ENCODE results near the gene NKAIN2. TPM values are rescaled to one million over a fixed set of nuclear protein-coding genes. Genes with fewer than 3 reads are reported as not detected.

The NKAIN2 gene
- total and polyA plus RNA-seq, 5 donors from 2014 or later, result not detected

DNA sequence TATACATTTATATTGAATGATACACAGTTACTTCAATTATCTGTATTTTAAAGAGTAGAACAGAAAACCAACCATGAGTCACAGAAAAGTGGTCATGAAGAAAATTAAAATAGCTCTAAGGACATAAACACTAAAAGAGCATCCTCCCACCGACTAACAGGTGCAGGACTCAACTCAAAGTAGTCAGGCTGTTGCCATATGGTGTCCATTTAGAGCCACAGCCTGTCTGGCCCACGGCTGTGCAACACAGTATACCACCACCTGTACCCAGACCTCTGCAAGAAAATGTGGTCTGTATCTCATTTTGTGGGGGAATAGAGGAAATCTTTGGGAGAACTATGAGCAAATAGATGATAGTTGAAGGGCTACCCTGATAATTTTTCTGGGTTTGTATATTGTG, 708.8 kb downstream of the NKAIN2 start:
- Mint-ChIP-seq H3K4me1 (no peaks in the 10 kb centered on the region), H3K27ac (no peak overlapping the region), H3K27me3 (no peaks in the 10 kb centered on the region), H3K36me3 (no peaks in the 10 kb centered on the region), H3K4me3 (no peak overlapping the region), H3K9me3 (peaks cover 0 to 15% (median 6%) of the 10 kb centered on the region in 7 donors)
- H3K4me1 ChIP-seq (ENCODE audit: control insufficient read depth, insufficient read depth, low read length, poor library complexity, severe bottlenecking), result no peaks in the 10 kb centered on the region
- H3K27me3 ChIP-seq (ENCODE audit: control insufficient read depth, insufficient read depth, low read length), result no peaks in the 10 kb centered on the region
- no peak overlapping the region for H3K27ac ChIP-seq (ENCODE audit: insufficient read depth, low read length, poor library complexity, severe bottlenecking)
- no peaks in the 10 kb centered on the region for H3K36me3 ChIP-seq (ENCODE audit: control insufficient read depth, insufficient read depth, low read length)
- H3K9me3 ChIP-seq (ENCODE audit: control insufficient read depth in 2 of 2, low read length in 2 of 2), result no peaks in the 10 kb centered on the region
- DNase-seq, result no peak
- ATAC-seq (ENCODE audit: low read depth in 2 of 2), result no peak
- no peak overlapping the region for H3K4me3 ChIP-seq (ENCODE audit: low read depth, low read length)

DNA sequence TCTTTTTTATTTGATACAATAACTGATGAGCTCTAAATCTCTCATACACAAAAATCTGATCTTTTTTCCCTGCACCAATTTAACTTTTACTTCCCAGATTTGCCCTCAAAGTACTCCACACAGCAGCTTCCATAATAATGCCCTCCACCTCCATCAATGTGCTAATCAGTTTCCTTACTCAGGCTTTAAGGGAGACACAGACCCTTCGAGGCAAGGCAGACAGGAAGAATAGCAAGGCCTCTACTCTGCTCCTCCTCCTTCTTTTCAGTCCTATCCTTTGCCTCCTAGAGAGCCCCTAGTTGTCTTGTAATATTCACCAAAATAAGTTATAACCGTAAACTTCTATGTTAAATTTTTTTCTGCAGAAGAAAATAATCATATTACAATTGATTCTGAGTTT, 713.7 kb downstream of the NKAIN2 start:
- DNase-seq (no peak), ATAC-seq (ENCODE audit: low read depth in 2 of 2) (no peak)
- H3K4me3 Mint-ChIP-seq, result no peak overlapping the region
- no peaks in the 10 kb centered on the region for H3K27me3 Mint-ChIP-seq
- no peaks in the 10 kb centered on the region for H3K36me3 ChIP-seq (ENCODE audit: control insufficient read depth, insufficient read depth, low read length)
- no peaks in the 10 kb centered on the region for H3K9me3 ChIP-seq (ENCODE audit: control insufficient read depth in 2 of 2, low read length in 2 of 2)
- no peaks in the 10 kb centered on the region for H3K36me3 Mint-ChIP-seq
- H3K27ac Mint-ChIP-seq, result no peak overlapping the region
- no peaks in the 10 kb centered on the region for H3K4me1 ChIP-seq (ENCODE audit: control insufficient read depth, insufficient read depth, low read length, poor library complexity, severe bottlenecking)
- no peaks in the 10 kb centered on the region for H3K27me3 ChIP-seq (ENCODE audit: control insufficient read depth, insufficient read depth, low read length)
- H3K4me1 Mint-ChIP-seq, result no peaks in the 10 kb centered on the region
- no peak overlapping the region for H3K4me3 ChIP-seq (ENCODE audit: low read depth, low read length)
- H3K9me3 Mint-ChIP-seq, result peaks cover 0 to 12% (median 5%) of the 10 kb centered on the region in 7 donors
- H3K27ac ChIP-seq (ENCODE audit: insufficient read depth, low read length, poor library complexity, severe bottlenecking), result no peak overlapping the region

- DNase-seq (no peak), ATAC-seq (ENCODE audit: low read depth in 2 of 2) (no peak)
- Mint-ChIP-seq H3K27me3 (no peaks in the 10 kb centered on the region), H3K36me3 (no peaks in the 10 kb centered on the region), H3K27ac (no peak overlapping the region), H3K4me1 (no peaks in the 10 kb centered on the region), H3K4me3 (no peak overlapping the region), H3K9me3 (peaks cover 0 to 16% (median 5%) of the 10 kb centered on the region in 7 donors)
- Histone ChIP-seq H3K9me3 (ENCODE audit: control insufficient read depth in 2 of 2, low read length in 2 of 2) (no peaks in the 10 kb centered on the region), H3K4me1 (ENCODE audit: control insufficient read depth, insufficient read depth, low read length, poor library complexity, severe bottlenecking) (no peaks in the 10 kb centered on the region), H3K27me3 (ENCODE audit: control insufficient read depth, insufficient read depth, low read length) (no peaks in the 10 kb centered on the region), H3K36me3 (ENCODE audit: control insufficient read depth, insufficient read depth, low read length) (no peaks in the 10 kb centered on the region), H3K4me3 (ENCODE audit: low read depth, low read length) (no peak overlapping the region), H3K27ac (ENCODE audit: insufficient read depth, low read length, poor library complexity, severe bottlenecking) (no peak overlapping the region)
These were observed 716.8 kb downstream of the NKAIN2 start for GRCh38 chr6:124520514-124520913.

GRCh38 chr6:124522335-124522734, 718.7 kb downstream of the NKAIN2 start:
- Mint-ChIP-seq H3K4me1 (no peaks in the 10 kb centered on the region), H3K27me3 (no peaks in the 10 kb centered on the region), H3K36me3 (no peaks in the 10 kb centered on the region), H3K27ac (no peak overlapping the region), H3K4me3 (no peak overlapping the region), H3K9me3 (peaks cover 1 to 12% (median 4%) of the 10 kb centered on the region in 7 donors)
- no peak for DNase-seq
- Histone ChIP-seq H3K9me3 (ENCODE audit: control insufficient read depth in 2 of 2, low read length in 2 of 2) (no peaks in the 10 kb centered on the region), H3K4me3 (ENCODE audit: low read depth, low read length) (no peak overlapping the region), H3K27ac (ENCODE audit: insufficient read depth, low read length, poor library complexity, severe bottlenecking) (no peak overlapping the region), H3K36me3 (ENCODE audit: control insufficient read depth, insufficient read depth, low read length) (no peaks in the 10 kb centered on the region), H3K27me3 (ENCODE audit: control insufficient read depth, insufficient read depth, low read length) (no peaks in the 10 kb centered on the region), H3K4me1 (ENCODE audit: control insufficient read depth, insufficient read depth, low read length, poor library complexity, severe bottlenecking) (no peaks in the 10 kb centered on the region)
- ATAC-seq (ENCODE audit: low read depth in 2 of 2), result no peak

DNA sequence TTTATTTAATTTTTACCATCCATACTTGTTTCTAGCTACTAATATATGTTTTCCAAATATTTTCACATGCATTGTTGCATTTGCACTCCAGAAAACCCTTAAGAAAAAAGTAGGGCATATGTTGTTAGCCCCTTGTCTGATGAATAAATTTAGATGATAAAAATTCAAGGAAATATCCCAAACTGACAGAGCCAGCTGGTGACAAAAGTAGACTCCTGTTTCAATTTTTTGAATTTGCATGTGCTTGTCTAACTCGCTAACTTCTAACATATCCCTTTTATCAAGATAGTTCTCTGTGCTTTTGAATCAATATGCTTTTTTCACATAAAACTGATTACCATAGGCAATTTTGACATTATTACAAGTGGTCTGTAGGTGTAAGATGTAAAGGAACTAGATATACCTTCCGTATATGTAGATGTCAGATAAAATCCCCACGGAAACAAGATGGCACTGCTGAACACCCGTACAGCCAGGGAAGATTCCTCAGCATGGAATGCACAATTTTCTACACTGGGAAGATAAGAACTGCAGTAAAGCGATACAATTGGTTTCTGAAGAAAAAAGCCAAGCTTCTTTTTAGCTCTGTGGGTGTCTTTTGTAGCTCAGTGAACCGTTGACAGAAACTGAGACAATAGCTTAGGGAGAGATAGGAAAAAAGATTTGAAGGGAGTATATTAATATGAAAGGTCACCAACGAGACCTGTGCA, 721.0 kb downstream of the NKAIN2 start:
- Mint-ChIP-seq H3K36me3 (no peaks in the 10 kb centered on the region), H3K27me3 (no peaks in the 10 kb centered on the region), H3K9me3 (peaks cover 1 to 9% (median 4%) of the 10 kb centered on the region in 7 donors), H3K27ac (no peak overlapping the region), H3K4me3 (no peak overlapping the region), H3K4me1 (no peaks in the 10 kb centered on the region)
- Histone ChIP-seq H3K4me1 (ENCODE audit: control insufficient read depth, insufficient read depth, low read length, poor library complexity, severe bottlenecking) (no peaks in the 10 kb centered on the region), H3K9me3 (ENCODE audit: control insufficient read depth in 2 of 2, low read length in 2 of 2) (no peaks in the 10 kb centered on the region), H3K27me3 (ENCODE audit: control insufficient read depth, insufficient read depth, low read length) (no peaks in the 10 kb centered on the region), H3K27ac (ENCODE audit: insufficient read depth, low read length, poor library complexity, severe bottlenecking) (no peak overlapping the region), H3K4me3 (ENCODE audit: low read depth, low read length) (no peak overlapping the region), H3K36me3 (ENCODE audit: control insufficient read depth, insufficient read depth, low read length) (no peaks in the 10 kb centered on the region)
- DNase-seq (no peak), ATAC-seq (ENCODE audit: low read depth in 2 of 2) (no peak)

GRCh38 chr6:124530926-124531325, 727.3 kb downstream of the NKAIN2 start:
- H3K4me1 Mint-ChIP-seq, result no peaks in the 10 kb centered on the region
- Histone ChIP-seq H3K27ac (ENCODE audit: insufficient read depth, low read length, poor library complexity, severe bottlenecking) (no peak overlapping the region), H3K4me3 (ENCODE audit: low read depth, low read length) (no peak overlapping the region), H3K36me3 (ENCODE audit: control insufficient read depth, insufficient read depth, low read length) (no peaks in the 10 kb centered on the region), H3K4me1 (ENCODE audit: control insufficient read depth, insufficient read depth, low read length, poor library complexity, severe bottlenecking) (no peaks in the 10 kb centered on the region), H3K27me3 (ENCODE audit: control insufficient read depth, insufficient read depth, low read length) (no peaks in the 10 kb centered on the region), H3K9me3 (ENCODE audit: control insufficient read depth in 2 of 2, low read length in 2 of 2) (no peaks in the 10 kb centered on the region)
- H3K27ac Mint-ChIP-seq, result no peak overlapping the region
- no peaks in the 10 kb centered on the region for H3K36me3 Mint-ChIP-seq
- no peak for DNase-seq
- no peak for ATAC-seq (ENCODE audit: low read depth in 2 of 2)
- peaks cover 0 to 8% (median 4%) of the 10 kb centered on the region in 7 donors for H3K9me3 Mint-ChIP-seq
- no peaks in the 10 kb centered on the region for H3K27me3 Mint-ChIP-seq
- no peak overlapping the region for H3K4me3 Mint-ChIP-seq

DNA sequence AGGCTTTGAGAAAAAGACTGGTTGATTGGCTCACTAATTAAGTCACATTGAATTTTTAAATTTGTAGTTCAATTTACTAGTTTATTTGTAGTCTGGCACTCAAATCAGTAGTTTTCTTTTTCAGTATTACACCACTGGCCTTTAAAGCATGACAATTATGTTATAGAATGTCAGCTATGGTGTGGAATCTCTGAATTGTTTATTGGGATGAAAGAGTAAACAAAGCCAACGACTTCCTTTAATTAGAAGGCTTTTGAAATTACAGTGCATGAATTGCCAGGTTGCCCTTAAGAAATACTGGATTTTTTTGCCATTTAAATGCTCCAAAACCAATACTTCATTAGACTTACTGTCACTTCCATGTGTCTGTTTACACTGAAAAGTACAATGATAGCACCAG, 731.6 kb downstream of the NKAIN2 start:
- no peaks in the 10 kb centered on the region for H3K27me3 ChIP-seq (ENCODE audit: control insufficient read depth, insufficient read depth, low read length)
- no peak overlapping the region for H3K4me3 ChIP-seq (ENCODE audit: low read depth, low read length)
- Mint-ChIP-seq H3K4me3 (no peak overlapping the region), H3K9me3 (peaks cover 0 to 10% (median 2%) of the 10 kb centered on the region in 7 donors), H3K27ac (no peak overlapping the region), H3K27me3 (no peaks in the 10 kb centered on the region), H3K36me3 (no peaks in the 10 kb centered on the region), H3K4me1 (no peaks in the 10 kb centered on the region)
- H3K27ac ChIP-seq (ENCODE audit: insufficient read depth, low read length, poor library complexity, severe bottlenecking), result no peak overlapping the region
- H3K36me3 ChIP-seq (ENCODE audit: control insufficient read depth, insufficient read depth, low read length), result no peaks in the 10 kb centered on the region
- DNase-seq (no peak), ATAC-seq (ENCODE audit: low read depth in 2 of 2) (no peak)
- no peaks in the 10 kb centered on the region for H3K4me1 ChIP-seq (ENCODE audit: control insufficient read depth, insufficient read depth, low read length, poor library complexity, severe bottlenecking)
- H3K9me3 ChIP-seq (ENCODE audit: control insufficient read depth in 2 of 2, low read length in 2 of 2), result no peaks in the 10 kb centered on the region

DNA sequence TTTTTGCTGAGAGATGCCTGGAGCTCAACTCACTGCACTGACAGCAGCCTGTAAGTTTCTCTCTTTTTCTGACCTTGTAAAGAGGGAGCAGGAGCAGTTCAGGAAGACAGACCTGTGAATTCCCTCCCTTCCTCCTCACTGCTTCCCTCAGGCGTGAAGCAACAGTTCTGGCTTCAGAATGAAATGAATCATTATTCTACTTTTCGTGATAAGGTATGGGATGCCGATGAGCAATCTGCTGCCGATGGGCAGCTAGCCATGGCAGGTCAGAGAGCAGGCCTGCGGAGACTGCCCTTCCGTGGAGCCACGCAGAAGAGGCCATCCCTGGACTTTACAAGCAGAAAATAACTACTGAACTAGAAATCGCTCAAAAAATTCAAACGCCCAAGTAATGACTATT, 732.1 kb downstream of the NKAIN2 start:
- Mint-ChIP-seq H3K9me3 (peaks cover 0 to 10% (median 1%) of the 10 kb centered on the region in 7 donors), H3K36me3 (no peaks in the 10 kb centered on the region), H3K4me1 (no peaks in the 10 kb centered on the region), H3K4me3 (no peak overlapping the region), H3K27me3 (no peaks in the 10 kb centered on the region), H3K27ac (no peak overlapping the region)
- Histone ChIP-seq H3K36me3 (ENCODE audit: control insufficient read depth, insufficient read depth, low read length) (no peaks in the 10 kb centered on the region), H3K27me3 (ENCODE audit: control insufficient read depth, insufficient read depth, low read length) (no peaks in the 10 kb centered on the region), H3K27ac (ENCODE audit: insufficient read depth, low read length, poor library complexity, severe bottlenecking) (no peak overlapping the region), H3K4me3 (ENCODE audit: low read depth, low read length) (no peak overlapping the region), H3K4me1 (ENCODE audit: control insufficient read depth, insufficient read depth, low read length, poor library complexity, severe bottlenecking) (no peaks in the 10 kb centered on the region), H3K9me3 (ENCODE audit: control insufficient read depth in 2 of 2, low read length in 2 of 2) (no peaks in the 10 kb centered on the region)
- DNase-seq (no peak), ATAC-seq (ENCODE audit: low read depth in 2 of 2) (no peak)

All from CD4-positive, CD25-positive, alpha-beta regulatory T cell (primary cell).